Common myeloid progenitor, CD34-positive (primary cell): ENCODE data around the gene LRRC47.

Experiments used
- CTCF ChIA-PET: fragments of 350-600 bp; sonication (Branson Sonifier 250); formaldehyde crosslinking; loops from one replicate; lab custom pipeline; 2021; ENCODE audit warnings: antibody characterized with exemption; lab: Charles Lee
- POLR2A ChIA-PET: fragments of 350-600 bp; sonication (Branson Sonifier 250); formaldehyde crosslinking; loops from one replicate; lab custom pipeline; 2021; ENCODE audit warnings: antibody characterized with exemption; lab: Charles Lee
- DNase-seq, 3 donors: peaks; one replicate each; pipeline versions ENCODE4 v3.0.0 to v3.0.0-alpha.2; 2013
- H3K27ac ChIP-seq, 2 experiments: 1 replicate in 1 of 2; 2 replicates in 1 of 2; pipeline ENCODE4 v1.7.0; 2013; ENCODE audit warnings: inconsistent platforms in 2 of 2, low read length in 2 of 2, mild to moderate bottlenecking in 2 of 2, low read depth in 1 of 2, moderate library complexity in 1 of 2; ENCODE audit not compliant: severe bottlenecking in 2 of 2, insufficient read depth in 1 of 2, poor library complexity in 1 of 2
- H3K27me3 ChIP-seq, 5 experiments: replicated peaks in 2 of 5; 1 replicate in 3 of 5; 2 replicates in 2 of 5; pipeline versions ENCODE4 v1.6.1 to v1.7.0; 2013; ENCODE audit warnings: low read length in 4 of 5, mild to moderate bottlenecking in 2 of 5, moderate library complexity in 2 of 5, inconsistent platforms in 1 of 5; ENCODE audit not compliant: insufficient read depth in 5 of 5, control insufficient read depth in 4 of 5
- H3K36me3 ChIP-seq, 4 experiments: 1 replicate in 2 of 4; 2 replicates in 2 of 4; pipeline versions ENCODE4 v1.6.1 to v1.7.0; 2013; ENCODE audit warnings: low read length in 3 of 4, control low read depth in 1 of 4, mild to moderate bottlenecking in 1 of 4; ENCODE audit not compliant: control insufficient read depth in 4 of 4, insufficient read depth in 4 of 4
- H3K4me1 ChIP-seq, 4 experiments: 1 replicate in 3 of 4; 2 replicates in 1 of 4; pipeline versions ENCODE4 v1.6.1 to v1.7.1; 2013; ENCODE audit warnings: low read length in 3 of 4, mild to moderate bottlenecking in 3 of 4, control low read depth in 1 of 4, inconsistent platforms in 1 of 4, moderate library complexity in 1 of 4; ENCODE audit not compliant: control insufficient read depth in 4 of 4, insufficient read depth in 4 of 4; ENCODE audit errors: control extremely low read depth in 1 of 4
- H3K4me3 ChIP-seq, 7 experiments: 1 replicate in 4 of 7; 2 replicates in 3 of 7; pipeline versions ENCODE4 v1.5.1 to v1.7.0; 2013; ENCODE audit warnings: mild to moderate bottlenecking in 7 of 7, low read length in 6 of 7, moderate library complexity in 6 of 7, inconsistent platforms in 2 of 7, low read depth in 2 of 7, control low read depth in 1 of 7; ENCODE audit not compliant: insufficient read depth in 4 of 7, control insufficient read depth in 1 of 7; ENCODE audit errors: extremely low read depth in 1 of 7
- H3K9me3 ChIP-seq, 5 experiments: 1 replicate in 4 of 5; 2 replicates in 1 of 5; pipeline versions ENCODE4 v1.6.1 to v1.7.1; 2013; ENCODE audit warnings: low read length in 4 of 5, mild to moderate bottlenecking in 2 of 5, inconsistent platforms in 1 of 5, low read depth in 1 of 5, moderate library complexity in 1 of 5; ENCODE audit not compliant: control insufficient read depth in 4 of 5, insufficient read depth in 2 of 5; ENCODE audit errors: control extremely low read depth in 1 of 5
- WGBS: methylation state at CpG from one replicate; pipeline ENCODE4 v1.1.5; 2013; ENCODE audit not compliant: insufficient coverage; 5-methylcytosine and 5-hydroxymethylcytosine counted together

The LRRC47 gene

DNA sequence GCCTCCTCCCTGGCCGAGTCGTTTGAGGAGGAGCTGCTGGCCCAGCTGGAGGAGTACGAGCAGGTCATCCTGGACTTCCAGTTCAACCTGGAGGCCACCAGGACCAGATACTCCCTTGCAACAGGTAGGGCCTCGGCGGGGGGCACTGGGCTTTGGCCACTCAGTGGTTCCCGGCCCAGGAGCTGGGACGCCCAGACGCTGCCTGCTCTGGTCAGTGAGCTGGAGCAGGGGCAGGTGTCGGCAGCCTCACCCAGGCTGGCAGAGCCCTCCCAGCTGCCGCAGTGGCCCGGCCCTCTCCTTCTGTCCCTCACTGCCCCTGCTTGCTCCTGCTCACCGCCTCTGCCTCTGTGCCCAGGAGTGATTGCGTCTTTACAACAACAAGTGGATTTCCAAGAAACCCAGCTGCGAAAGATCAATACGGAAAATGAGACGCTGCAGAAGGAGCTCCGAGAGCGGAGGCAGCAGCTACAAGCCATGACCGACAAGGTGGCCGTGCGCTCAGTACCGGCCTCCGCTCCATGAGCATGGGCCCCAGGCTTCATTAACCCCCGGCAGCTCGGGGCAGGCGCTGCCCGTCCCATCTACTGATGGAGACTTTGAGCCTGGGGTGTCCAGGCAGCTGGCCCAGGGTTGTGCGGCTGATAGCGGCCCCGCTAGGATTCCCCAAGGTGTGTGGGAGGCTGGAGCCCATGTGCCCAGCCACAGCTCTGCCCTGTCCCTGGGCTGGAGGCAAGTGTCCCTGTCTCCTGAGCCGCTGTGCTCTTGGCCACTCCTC, 32.8 kb downstream of the LRRC47 start:
- Histone ChIP-seq H3K4me3 (no peak overlapping the region), H3K27me3 (peaks cover 0 to 14% (median 2%) of the 10 kb centered on the region in 5 experiments), H3K4me1 (no peaks in the 10 kb centered on the region), H3K36me3 (no peaks in the 10 kb centered on the region), H3K27ac (no peak overlapping the region), H3K9me3 (peaks cover 0 to 7% (median 0%) of the 10 kb centered on the region in 5 experiments)
- WGBS = 93% methylated on average over 31 of the region's 31 CpGs
- POLR2A ChIA-PET = no interaction called here
- no peak for DNase-seq
- CTCF ChIA-PET = no interaction called here

DNA sequence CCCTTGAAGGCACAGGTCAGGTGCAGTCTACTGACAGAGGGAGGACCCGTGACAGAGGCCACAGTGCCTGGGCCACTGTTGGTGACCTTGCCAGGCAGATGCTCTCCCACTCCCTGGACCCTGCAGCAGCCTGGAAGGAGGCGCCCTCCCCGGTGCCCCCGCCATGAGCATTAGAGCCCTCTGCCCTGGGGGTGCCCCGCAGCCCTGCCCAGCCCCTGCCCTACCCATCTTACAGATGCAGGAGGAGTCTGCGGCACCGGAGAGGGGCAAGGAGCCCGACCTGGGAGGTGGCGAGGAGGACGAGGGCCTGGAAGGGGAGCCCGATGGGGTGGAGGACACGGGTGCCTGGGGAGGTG, 33.4 kb downstream of the LRRC47 start:
- no peaks in the 10 kb centered on the region for H3K36me3 ChIP-seq
- ChIA-PET POLR2A (no interaction called here), CTCF (no interaction called here)
- H3K9me3 ChIP-seq = peaks cover 0 to 7% (median 0%) of the 10 kb centered on the region in 5 experiments
- H3K27ac ChIP-seq = no peak overlapping the region
- H3K27me3 ChIP-seq = peaks cover 0 to 14% (median 2%) of the 10 kb centered on the region in 5 experiments
- H3K4me1 ChIP-seq = no peaks in the 10 kb centered on the region
- 95% methylated on average over 10 of the region's 12 CpGs for WGBS
- no peak for DNase-seq
- no peak overlapping the region for H3K4me3 ChIP-seq

DNA sequence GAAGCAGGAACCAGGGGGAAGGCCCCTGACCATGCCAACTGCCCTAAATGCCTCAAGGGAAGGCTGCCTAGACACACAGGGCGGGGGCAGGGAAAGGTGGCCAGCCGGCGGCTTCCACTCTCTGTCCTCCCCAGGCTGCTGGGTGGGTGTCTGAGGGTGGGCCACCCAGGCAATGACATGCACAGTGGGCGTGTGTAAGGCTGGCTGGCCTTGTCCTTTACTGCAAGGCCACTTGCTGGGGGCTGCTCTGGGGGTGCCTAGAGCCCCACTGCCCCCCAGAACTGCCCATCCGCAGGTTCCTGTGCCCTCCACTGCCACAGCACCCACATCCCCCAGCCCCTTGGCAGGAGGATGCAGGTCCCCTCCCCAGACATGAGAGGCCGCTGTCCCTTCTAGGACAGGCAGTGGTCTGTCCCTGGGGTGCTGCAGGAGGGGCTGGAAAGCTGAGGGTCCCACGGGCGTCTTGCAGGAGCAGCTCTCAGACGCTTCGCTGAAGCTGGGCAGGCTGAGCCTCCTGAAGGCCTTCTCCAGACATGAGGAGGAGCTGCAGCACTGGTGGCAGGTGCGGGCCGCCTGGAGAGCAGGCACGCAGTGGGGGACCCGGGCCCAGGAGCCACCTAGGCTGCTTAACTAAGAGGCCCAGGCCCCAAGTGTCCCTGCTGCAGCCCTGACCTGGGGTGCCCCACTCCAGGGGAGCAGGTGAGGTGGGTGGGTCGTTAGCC, 34.0 kb downstream of the LRRC47 start:
- H3K36me3 ChIP-seq = no peaks in the 10 kb centered on the region
- no peak overlapping the region for H3K4me3 ChIP-seq
- no peak for DNase-seq
- 87% methylated on average over 14 of the region's 15 CpGs for WGBS
- ChIA-PET POLR2A (no interaction called here), CTCF (no interaction called here)
- no peaks in the 10 kb centered on the region for H3K4me1 ChIP-seq
- no peak overlapping the region for H3K27ac ChIP-seq
- peaks cover 0 to 7% (median 0%) of the 10 kb centered on the region in 5 experiments for H3K9me3 ChIP-seq
- peaks cover 0 to 14% (median 2%) of the 10 kb centered on the region in 5 experiments for H3K27me3 ChIP-seq

DNA sequence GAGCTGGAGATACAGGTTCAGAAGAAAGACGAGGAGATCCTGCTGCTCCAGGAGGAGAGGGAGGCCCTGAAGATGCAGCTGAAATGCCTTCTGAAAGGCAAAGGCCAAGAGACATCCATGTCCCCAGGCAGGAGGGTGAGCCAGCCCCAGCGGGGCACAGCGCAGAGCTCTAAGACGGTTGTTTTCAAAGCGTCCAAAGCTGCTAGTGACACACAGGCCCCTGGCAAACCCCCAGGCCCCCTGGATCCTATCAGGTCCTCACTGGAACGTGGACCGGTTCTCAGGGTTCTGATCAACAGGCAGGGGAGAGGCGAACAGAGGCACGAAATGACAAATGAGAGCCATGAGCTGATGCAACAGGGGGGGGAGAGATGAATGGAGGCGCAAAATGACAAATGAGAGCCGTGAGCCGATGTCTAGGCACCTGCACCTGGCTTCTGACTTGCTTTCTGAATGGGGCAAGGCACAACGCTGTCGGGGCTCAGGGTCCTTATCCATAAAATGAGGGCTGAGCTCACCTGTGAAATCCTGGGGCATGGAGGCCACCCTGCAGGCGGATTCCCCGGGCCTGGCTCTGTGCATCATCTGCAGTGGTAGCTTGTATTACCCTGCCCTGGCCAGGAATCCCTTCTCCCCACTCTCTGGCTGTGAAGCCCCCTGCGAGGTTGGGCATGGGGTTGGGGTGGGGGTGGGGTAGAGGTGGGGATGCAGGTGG, 34.8 kb downstream of the LRRC47 start:
- 97% methylated on average over 15 of the region's 17 CpGs for WGBS
- POLR2A ChIA-PET = no interaction called here
- no peak overlapping the region for H3K27ac ChIP-seq
- no peak overlapping the region for H3K4me3 ChIP-seq
- H3K4me1 ChIP-seq = no peaks in the 10 kb centered on the region
- H3K36me3 ChIP-seq = no peaks in the 10 kb centered on the region
- DNase-seq = no peak
- CTCF ChIA-PET = no interaction called here
- peaks cover 0 to 14% (median 4%) of the 10 kb centered on the region in 5 experiments for H3K27me3 ChIP-seq
- peaks cover 0 to 7% (median 0%) of the 10 kb centered on the region in 5 experiments for H3K9me3 ChIP-seq

DNA sequence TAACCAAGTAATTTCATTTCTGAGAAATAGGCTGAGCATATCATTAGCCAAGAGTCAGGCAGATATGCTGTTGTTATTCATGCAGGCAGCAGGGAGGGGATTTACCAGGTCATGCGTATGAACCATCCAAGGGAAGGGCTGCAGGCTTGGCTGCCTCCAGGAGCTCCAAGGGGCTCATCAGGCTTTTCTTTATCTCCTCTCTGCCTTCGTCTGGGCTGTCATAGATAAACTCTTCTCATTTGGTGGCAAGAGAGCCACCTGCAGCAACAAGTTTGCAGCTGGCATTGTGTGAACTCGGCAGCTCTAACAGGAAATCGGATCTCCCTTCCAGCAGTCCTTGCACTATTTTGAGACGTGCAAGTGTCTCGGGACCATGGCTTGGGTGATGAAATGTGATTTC, 36.5 kb downstream of the LRRC47 start:
- H3K27me3 ChIP-seq = peaks cover 0 to 21% (median 4%) of the 10 kb centered on the region in 5 experiments
- no peak overlapping the region for H3K4me3 ChIP-seq
- no peak overlapping the region for H3K27ac ChIP-seq
- H3K36me3 ChIP-seq = no peaks in the 10 kb centered on the region
- peaks cover 0 to 7% (median 0%) of the 10 kb centered on the region in 5 experiments for H3K9me3 ChIP-seq
- no peak for DNase-seq
- 52% methylated on average over 4 of the region's 6 CpGs for WGBS
- no peaks in the 10 kb centered on the region for H3K4me1 ChIP-seq
- POLR2A ChIA-PET = no interaction called here
- CTCF ChIA-PET = interaction anchor here (1.3 to 1.7 kb wide), 3 partner anchors 10 to 35 kb away, joined by 3 to 4 read pairs (median 3); no protein-coding TSS in a partner anchor

DNA sequence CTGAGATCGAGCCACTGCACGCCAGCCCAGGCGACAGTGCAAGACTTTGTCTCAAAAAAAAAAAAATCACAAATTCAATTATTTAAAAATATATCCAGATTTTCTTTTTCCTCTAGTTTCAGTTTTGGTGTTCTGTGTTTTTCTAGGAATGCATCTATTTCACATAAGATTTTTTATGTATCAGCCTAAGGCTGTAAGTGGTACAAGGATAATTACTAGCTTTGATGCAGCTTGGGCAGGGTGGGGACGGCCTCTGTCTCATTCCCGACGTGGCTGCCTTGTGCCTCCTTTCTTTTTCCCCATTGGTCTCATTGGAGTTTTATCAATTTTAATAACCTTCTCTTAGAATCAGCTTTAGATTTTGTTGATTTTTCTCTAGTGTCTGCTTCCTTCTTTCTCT, 37.1 kb downstream of the LRRC47 start:
- H3K4me3 ChIP-seq = no peak overlapping the region
- no CpG with 5 or more reads among the region's 6 CpGs for WGBS
- ChIA-PET CTCF (interaction anchor here (0.6 to 1.6 kb wide), 4 partner anchors 8 to 35 kb away, joined by 3 to 5 read pairs (median 3); no protein-coding TSS in a partner anchor), POLR2A (no interaction called here)
- H3K9me3 ChIP-seq = peaks cover 0 to 7% (median 0%) of the 10 kb centered on the region in 5 experiments
- H3K4me1 ChIP-seq = no peaks in the 10 kb centered on the region
- H3K27me3 ChIP-seq = peaks cover 0 to 21% (median 6%) of the 10 kb centered on the region in 5 experiments
- H3K27ac ChIP-seq = no peak overlapping the region
- no peak for DNase-seq
- no peaks in the 10 kb centered on the region for H3K36me3 ChIP-seq
